NCI-H1092 (cell line): ENCODE results near the gene TBCEL.
"Not testable (repeated sequence)": the region's sequence is repeated elsewhere in the genome, so short reads cannot be mapped to it uniquely, and the experiment has no call there.

ENCODE experiments used
- DNase-seq: peaks from one replicate; lab custom pipeline; 2025; lab: John Stamatoyannopoulos, UW

Gene TBCEL

DNA sequence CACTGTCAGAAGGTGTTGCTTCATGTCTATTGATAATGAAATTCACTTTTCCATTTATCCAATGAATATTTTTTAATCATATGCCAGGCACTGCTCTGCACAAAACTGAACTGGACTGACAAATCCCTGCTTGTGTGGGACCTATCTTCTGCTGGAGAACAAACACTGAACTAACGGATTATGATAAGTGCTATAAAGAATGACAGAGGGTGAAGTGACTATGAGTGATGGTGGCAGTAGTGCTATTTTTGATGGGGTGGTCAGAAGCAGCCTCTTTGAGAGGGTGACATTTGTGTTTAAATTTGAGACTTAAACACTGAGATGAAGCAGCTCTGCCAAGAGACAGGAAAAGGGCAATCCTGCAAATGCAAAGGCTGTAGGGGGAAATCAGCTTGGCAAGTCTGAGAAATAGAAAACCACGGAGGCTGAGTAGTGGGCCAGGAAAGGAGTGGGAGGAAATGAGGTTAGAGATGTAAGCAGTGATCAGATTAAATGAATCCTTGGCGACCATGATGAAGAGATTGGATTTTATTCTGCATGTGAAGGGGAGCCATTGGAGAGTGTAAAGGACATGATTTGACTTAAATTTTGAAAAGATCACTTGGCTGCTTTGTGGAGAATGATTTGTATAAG lies 6.0 kb downstream of the TBCEL start:
- DNase-seq = no peak

- no peak for DNase-seq
Observed at GRCh38 chr11:121031167-121031566, 7.3 kb downstream of the TBCEL start.

GRCh38 chr11:121031648-121032047 lies 7.7 kb downstream of the TBCEL start:
- not testable (repeated sequence) for DNase-seq

GRCh38 chr11:121032546-121032945 lies 8.6 kb downstream of the TBCEL start:
- DNase-seq = peak; percentile 3

DNA sequence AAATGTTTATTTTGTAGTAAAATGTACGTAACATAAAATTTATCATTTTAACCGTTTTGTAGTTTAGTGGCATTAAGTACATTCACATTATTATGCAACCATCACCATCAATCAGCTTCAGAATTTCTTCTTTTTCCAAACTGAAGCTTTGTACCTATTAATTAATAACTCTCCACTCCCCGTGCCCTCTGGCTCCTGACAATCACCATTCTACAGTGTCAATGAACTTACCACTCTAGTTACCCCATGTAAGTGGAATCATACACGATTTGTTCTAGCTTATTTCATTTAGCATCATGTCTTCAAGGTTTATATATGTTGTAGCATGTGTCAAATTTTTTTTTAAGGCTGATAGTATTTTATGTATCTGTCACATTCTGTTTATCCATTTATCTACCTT lies 9.7 kb downstream of the TBCEL start:
- DNase-seq = no peak

DNA sequence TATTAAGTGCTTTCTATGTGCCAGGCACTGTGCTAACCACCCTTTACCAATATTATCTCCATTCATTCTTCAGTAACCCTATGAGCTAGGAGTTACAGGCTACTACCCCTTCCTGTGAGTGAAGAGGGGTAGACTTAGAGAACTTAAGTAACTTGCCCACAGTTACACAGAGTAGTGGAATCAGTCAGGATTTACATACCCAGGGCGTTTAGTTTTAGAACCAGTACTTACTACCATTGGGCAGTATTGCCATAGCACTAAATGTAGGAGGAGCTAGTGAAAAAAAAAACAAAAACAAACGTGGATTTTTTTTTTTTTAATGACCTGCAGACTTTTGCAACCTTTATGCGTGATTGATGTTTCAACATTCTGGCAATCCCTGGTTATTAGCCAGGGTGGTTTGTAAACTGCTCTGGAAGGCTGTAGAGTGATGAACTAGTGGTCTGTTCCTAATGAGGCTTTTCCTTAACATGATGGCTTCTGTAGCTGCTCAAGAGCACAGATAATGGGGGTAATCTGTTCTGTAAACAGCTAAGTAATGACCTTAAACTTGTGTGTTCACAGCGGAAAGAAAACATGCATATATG lies 11.4 kb downstream of the TBCEL start:
- DNase-seq = no peak

- DNase-seq = no peak
Observed at GRCh38 chr11:121035780-121036179, 11.9 kb downstream of the TBCEL start.

GRCh38 chr11:121037016-121037415 lies 13.1 kb downstream of the TBCEL start:
- no peak for DNase-seq

DNA sequence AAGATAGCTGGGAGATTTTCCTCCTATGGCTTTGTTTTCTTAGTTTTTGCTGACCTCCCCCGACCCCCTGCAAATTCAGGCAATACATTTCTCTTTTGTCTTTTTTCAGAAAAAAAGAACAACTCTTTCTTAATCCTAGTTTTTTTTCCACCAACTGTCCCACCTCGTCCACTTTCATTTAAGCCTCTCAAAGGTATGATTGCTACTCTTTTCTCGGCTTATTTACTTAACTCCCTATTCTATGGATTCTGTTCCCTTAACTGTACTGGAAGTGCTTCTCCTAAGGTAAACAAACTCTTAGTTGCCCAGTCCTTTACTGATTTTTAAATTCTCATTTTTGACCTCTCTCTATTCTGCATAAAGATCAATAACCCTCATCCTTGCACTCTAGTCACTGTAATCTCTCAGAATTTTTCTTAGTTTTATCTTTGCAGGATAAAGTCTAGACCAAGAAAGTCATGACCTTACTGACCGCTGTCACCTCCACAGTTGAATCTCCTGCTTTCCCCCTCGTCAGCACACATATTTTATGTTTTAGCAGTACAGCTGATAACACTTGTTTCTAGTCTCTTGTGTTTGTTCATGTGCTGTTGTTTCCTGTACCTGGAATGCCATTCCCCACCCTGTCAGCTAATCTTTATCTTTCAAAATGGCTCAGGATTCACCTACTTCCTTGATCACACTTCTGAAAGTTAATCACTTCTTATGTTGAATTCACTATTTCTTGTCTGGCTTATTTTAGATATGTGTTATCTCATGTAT lies 14.9 kb downstream of the TBCEL start:
- no peak for DNase-seq

DNA sequence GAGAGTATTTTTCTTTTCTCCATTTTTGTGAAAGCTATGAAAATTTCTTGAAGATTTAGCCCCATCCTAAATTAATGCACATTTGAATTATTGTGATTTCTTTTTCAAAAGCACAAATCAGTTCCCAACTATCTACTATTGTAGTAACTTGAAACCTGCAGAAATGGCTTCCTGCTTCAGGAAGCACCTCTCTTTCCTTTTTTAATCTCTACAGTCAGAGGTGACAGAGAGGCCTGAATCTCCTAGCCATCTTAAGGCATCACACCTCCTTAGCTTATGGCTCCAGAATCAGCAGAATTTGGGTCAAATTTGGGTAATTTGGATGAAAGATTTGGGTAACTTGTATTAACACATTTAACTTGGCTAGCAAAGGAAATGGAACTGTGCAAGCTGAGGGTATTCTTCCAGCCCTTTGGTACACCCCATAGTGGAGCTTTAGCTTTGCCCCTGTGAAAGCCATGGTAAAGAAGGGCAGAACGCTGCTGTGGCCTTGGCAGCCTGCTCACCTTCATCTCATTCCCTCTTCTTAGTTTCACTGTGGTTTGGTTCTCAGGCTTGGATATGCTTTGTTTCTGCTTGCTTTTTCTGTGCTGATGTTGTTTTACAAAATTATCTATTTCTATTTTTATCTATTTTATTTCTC lies 16.2 kb downstream of the TBCEL start:
- DNase-seq = no peak

DNA sequence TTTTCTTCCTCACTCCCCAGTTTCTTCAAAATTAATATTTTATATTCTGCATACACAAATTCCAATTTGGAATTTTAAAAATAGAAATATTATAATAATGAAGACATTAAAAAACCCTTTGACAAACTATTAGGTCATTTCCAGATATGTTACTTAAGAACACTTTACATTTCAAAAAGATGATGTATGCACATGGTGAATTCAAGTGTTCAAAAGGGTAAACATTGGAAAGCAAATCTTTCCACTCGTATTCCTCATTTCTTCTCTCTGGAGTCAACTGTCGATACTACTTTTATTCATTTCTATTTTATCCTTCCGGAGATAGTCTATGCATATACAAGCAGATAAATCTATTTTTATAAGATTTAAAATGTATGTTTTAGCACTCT lies 16.7 kb downstream of the TBCEL start:
- no peak for DNase-seq

- DNase-seq = no peak
Observed at GRCh38 chr11:121041072-121041471, 17.2 kb downstream of the TBCEL start.

DNA sequence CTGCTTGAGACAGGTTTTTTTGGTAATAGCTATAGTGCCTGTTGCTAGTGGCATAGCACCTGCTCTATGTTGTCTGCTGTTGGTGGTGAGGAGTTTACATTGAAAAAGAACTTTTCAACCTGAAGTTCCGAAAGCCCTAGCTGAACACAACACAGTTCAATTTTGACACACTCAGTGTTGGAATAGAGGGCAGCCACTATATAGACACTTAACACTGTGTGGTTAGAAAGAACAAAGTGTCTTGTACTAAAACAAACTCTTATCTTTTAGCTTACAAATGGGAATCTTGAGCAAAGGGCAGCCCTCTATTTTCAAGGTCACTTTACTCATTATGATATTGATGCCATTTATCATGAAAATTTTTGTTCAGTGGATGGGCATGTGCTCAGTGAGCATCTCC lies 18.4 kb downstream of the TBCEL start:
- DNase-seq = no peak

GRCh38 chr11:121047926-121048325 lies 24.0 kb downstream of the TBCEL start:
- DNase-seq = no peak

DNA sequence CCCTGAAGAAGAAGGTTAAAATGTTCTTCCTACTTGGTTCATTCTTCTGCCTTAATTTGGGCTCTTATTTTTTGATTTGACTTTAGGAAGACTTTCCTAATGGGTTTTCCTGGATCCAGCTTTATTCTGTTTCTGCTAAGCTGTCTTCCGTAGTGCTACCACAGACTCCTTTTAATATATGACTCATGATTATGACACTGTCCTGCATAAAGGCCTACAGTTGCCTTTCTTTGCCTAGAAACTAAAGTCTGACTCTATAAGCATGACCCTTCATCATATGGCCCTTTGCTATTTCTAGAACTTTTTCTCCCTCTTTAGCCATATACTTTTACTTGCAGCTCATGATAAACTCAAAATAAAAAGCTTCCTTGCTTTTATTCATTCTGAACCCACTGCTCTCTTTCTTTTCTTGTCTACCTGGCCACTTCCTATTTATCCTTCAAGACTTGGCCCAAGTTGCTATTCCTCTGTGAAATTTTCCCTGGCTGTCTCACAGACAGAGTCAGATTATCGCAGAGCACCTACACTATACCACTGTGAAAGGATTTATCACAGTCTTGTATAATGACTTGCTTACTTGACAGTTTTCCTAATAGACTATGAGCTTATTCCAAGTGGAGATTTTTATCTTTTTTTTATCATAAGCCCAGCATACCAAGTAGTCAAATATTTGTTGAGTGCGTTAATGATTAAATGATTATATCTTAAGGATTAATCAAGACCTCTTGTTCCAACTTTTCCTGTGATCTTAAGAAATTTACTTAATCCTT lies 24.7 kb downstream of the TBCEL start:
- DNase-seq = no peak

GRCh38 chr11:121053244-121053643 lies 29.3 kb downstream of the TBCEL start:
- no peak for DNase-seq

DNA sequence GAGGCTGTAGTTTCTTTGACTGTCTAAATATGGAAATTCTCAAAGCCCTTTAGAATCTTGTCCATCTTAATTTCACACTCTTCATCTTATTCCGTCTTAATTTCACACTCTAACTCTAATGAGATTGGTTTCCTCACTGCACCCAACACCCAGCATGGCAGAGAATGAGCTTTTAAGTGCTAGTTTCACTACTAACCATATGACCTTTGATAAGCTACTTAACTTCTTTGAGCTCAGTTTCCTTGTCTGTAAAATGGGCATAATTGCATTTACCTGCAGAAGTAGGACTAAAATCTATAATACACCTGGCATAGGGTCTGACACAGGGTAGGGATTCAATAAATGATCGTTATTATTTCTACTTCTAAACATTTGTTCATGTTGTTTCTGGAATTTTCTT lies 30.4 kb downstream of the TBCEL start:
- DNase-seq = no peak

- no peak for DNase-seq
Observed at GRCh38 chr11:121055076-121055475, 31.2 kb downstream of the TBCEL start.

- no peak for DNase-seq
Observed at GRCh38 chr11:121057922-121058321, 34.0 kb downstream of the TBCEL start.

DNA sequence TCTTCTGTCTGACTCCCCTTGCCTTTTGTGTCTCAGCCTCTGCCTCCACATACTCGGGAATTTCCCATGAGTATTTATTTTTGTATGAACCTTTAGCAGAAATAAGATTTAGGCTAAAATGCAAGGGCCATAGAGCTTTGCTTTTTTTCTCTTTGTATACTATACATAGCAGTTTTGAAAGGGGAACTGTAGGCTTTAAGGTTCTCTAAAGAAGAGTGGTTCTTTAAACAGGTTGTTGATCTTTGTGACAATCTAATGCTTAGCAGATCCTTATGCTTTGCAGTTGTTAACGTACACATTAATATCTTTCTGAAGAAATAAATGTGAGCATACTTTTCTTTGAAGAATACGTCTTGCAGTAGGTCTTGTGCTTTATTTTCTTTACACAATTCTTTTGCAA lies 35.0 kb downstream of the TBCEL start:
- DNase-seq = no peak

- DNase-seq = no peak
Observed at GRCh38 chr11:121059605-121060004, 35.7 kb downstream of the TBCEL start.

- DNase-seq = no peak
Observed at GRCh38 chr11:121063728-121064127, 39.8 kb downstream of the TBCEL start.
